Ascending aorta (tissue), 2 donors: ENCODE data around the gene AKR1B1. TPM values are rescaled to one million over a fixed set of nuclear protein-coding genes. Genes with fewer than 3 reads are reported as not detected.

Experiments
- DNase-seq, 2 donors: peaks; one replicate each; pipeline ENCODE4 v3.0.0-alpha.2; 2019; ENCODE audit warnings: low spot score in 2 of 2
- H3K27ac ChIP-seq, 2 donors: fragments of 200-600 bp; sonication (generic); one replicate each; pipeline ENCODE4 v1.5.1; 2016 to 2017; ENCODE audit warnings: mild to moderate bottlenecking in 1 of 2
- H3K27me3 ChIP-seq: fragments of 200-600 bp; sonication (generic); one replicate; pipeline ENCODE4 v1.5.1; 2017
- H3K36me3 ChIP-seq, 2 donors: fragments of 200-600 bp; sonication (generic); one replicate each; pipeline ENCODE4 v1.5.1; 2016
- H3K4me1 ChIP-seq, 2 donors: fragments of 200-600 bp; sonication (generic); one replicate each; pipeline ENCODE4 v1.5.1; 2016 to 2017; ENCODE audit warnings: mild to moderate bottlenecking in 1 of 2
- H3K4me3 ChIP-seq, 2 donors: fragments of 200-600 bp; sonication (generic); one replicate each; pipeline ENCODE4 v1.5.1; 2016 to 2017; ENCODE audit warnings: mild to moderate bottlenecking in 1 of 2
- H3K9me3 ChIP-seq, 2 donors: fragments of 200-600 bp; sonication (generic); one replicate each; pipeline ENCODE4 v1.5.1; 2016
- intact Hi-C: fragments of 100-400 bp; cut with DNase I; formaldehyde crosslinking; loops from one replicate; pipeline ENCODE4 v1.15.1; 2023
- total RNA-seq: library from RNA; depleted of rRNA; stranded (reverse); fragments of >200 nt; gene quantifications from one replicate; pipeline ENCODE4 v1.1.0, GENCODE V29; 2016
- TF ChIP-seq, protein P1 (sequence below), 3 experiments: fragments of 200-600 bp in 2 of 3; fragments of 450-650 bp in 1 of 3; sonication (generic) in 2 of 3; IDR thresholded peaks; one replicate each; pipeline ENCODE4 v1.5.1; 2016 to 2019; ENCODE audit warnings: antibody characterized with exemption in 3 of 3, mild to moderate bottlenecking in 1 of 3, moderate library complexity in 1 of 3

The AKR1B1 gene
- total RNA-seq, 1 donor from 2014 or later: 78.7 TPM

- Histone ChIP-seq H3K27ac (no peak overlapping the region), H3K9me3 (no peaks in the 10 kb centered on the region), H3K36me3 (no peaks in the 10 kb centered on the region), H3K4me3 (no peak overlapping the region), H3K27me3 (no peaks in the 10 kb centered on the region), H3K4me1 (no peaks in the 10 kb centered on the region)
- DNase-seq: no peak
- TF ChIP-seq, protein P1, sequence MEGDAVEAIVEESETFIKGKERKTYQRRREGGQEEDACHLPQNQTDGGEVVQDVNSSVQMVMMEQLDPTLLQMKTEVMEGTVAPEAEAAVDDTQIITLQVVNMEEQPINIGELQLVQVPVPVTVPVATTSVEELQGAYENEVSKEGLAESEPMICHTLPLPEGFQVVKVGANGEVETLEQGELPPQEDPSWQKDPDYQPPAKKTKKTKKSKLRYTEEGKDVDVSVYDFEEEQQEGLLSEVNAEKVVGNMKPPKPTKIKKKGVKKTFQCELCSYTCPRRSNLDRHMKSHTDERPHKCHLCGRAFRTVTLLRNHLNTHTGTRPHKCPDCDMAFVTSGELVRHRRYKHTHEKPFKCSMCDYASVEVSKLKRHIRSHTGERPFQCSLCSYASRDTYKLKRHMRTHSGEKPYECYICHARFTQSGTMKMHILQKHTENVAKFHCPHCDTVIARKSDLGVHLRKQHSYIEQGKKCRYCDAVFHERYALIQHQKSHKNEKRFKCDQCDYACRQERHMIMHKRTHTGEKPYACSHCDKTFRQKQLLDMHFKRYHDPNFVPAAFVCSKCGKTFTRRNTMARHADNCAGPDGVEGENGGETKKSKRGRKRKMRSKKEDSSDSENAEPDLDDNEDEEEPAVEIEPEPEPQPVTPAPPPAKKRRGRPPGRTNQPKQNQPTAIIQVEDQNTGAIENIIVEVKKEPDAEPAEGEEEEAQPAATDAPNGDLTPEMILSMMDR (IDR thresholded peaks at IDR 0.05): no peak
- intact Hi-C loops: no loop called here
Measured at GRCh38 chr7:134419875-134420274, 39.0 kb downstream of the AKR1B1 start.

DNA sequence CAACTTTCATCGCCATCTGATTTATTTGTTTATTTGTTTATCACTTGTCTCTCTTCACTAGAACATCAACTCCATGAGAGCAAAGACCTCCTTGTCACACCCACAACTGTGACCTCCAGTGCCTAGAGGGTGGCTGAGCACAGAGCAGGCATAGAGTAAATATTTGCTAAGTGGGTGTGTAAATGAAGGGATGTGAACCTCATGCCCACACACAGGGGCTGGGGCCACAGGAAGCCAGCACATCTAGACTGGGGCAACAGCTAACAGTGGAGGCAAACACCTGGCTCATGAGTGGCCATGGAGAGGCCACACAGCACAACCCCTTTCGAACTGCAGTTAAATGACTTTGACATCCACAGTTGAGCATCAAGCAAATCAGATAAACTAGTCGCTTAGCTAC lies 39.8 kb downstream of the AKR1B1 start:
- Histone ChIP-seq H3K4me3 (no peak overlapping the region), H3K27ac (no peak overlapping the region), H3K27me3 (no peaks in the 10 kb centered on the region), H3K36me3 (no peaks in the 10 kb centered on the region), H3K4me1 (no peaks in the 10 kb centered on the region), H3K9me3 (no peaks in the 10 kb centered on the region)
- intact Hi-C loops: no loop called here
- TF ChIP-seq, protein P1 (IDR thresholded peaks at IDR 0.05): no peak
- no peak for DNase-seq

DNA sequence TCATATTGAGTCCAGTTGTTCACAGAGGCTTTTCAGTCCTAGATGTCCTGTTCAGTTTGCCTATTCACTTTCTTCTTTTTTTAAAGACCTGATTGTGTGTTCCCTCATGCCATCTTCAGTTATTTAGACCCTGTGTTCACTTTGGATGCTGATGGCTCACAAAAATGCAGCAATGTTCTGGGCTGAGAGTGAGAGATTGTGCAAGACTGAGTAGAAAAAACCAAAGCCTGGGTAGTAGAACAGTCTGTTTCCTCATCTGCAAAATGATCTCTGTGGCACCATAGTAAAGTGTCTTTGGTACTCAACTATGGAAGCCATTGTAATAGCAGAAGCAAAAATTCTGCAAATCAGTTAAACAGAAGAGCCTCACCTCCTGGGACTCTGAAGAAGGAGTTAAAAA lies 43.2 kb downstream of the AKR1B1 start:
- intact Hi-C loops: no loop called here
- no peaks in the 10 kb centered on the region for H3K4me1 ChIP-seq
- H3K4me3 ChIP-seq: no peak overlapping the region
- H3K9me3 ChIP-seq: no peaks in the 10 kb centered on the region
- no peak overlapping the region for H3K27ac ChIP-seq
- TF ChIP-seq, protein P1 (IDR thresholded peaks at IDR 0.05): no peak
- no peak for DNase-seq
- H3K36me3 ChIP-seq: no peaks in the 10 kb centered on the region
- H3K27me3 ChIP-seq: no peaks in the 10 kb centered on the region

GRCh38 chr7:134414109-134414508 lies 44.8 kb downstream of the AKR1B1 start:
- no peaks in the 10 kb centered on the region for H3K27me3 ChIP-seq
- H3K9me3 ChIP-seq: no peaks in the 10 kb centered on the region
- no peaks in the 10 kb centered on the region for H3K36me3 ChIP-seq
- no peaks in the 10 kb centered on the region for H3K4me1 ChIP-seq
- no peak overlapping the region for H3K27ac ChIP-seq
- no peak for DNase-seq
- TF ChIP-seq, protein P1 (IDR thresholded peaks at IDR 0.05): no peak
- intact Hi-C loops: no loop called here
- H3K4me3 ChIP-seq: no peak overlapping the region

DNA sequence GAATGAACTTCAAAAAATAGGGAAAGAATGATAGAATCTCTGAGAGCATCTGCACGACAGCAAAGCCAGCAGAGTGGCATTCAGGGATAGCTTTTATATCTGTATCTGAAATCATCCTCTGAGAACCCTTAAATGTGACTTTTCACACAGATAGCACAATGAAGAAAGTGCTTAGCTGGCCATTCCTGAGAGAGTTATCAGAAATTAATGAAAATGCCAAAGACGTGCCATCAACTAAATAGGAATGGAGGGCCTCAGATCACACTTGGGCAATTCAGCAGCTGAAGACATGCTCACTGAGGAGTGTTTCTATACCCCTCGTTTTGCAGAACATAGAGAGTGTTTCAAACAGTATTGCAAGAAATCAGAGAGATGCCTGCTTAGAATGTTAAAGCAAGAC lies 51.6 kb downstream of the AKR1B1 start:
- no peaks in the 10 kb centered on the region for H3K27me3 ChIP-seq
- intact Hi-C loops: no loop called here
- H3K4me3 ChIP-seq: no peak overlapping the region
- DNase-seq: no peak
- no peaks in the 10 kb centered on the region for H3K4me1 ChIP-seq
- H3K27ac ChIP-seq: no peak overlapping the region
- H3K36me3 ChIP-seq: no peaks in the 10 kb centered on the region
- H3K9me3 ChIP-seq: no peaks in the 10 kb centered on the region
- TF ChIP-seq, protein P1 (IDR thresholded peaks at IDR 0.05): no peak

- H3K4me1 ChIP-seq: no peaks in the 10 kb centered on the region
- intact Hi-C loops: no loop called here
- no peak for DNase-seq
- H3K4me3 ChIP-seq: no peak overlapping the region
- no peaks in the 10 kb centered on the region for H3K9me3 ChIP-seq
- H3K27ac ChIP-seq: no peak overlapping the region
- TF ChIP-seq, protein P1 (IDR thresholded peaks at IDR 0.05): no peak
- no peaks in the 10 kb centered on the region for H3K36me3 ChIP-seq
- no peaks in the 10 kb centered on the region for H3K27me3 ChIP-seq
Measured at GRCh38 chr7:134406431-134406830, 52.5 kb downstream of the AKR1B1 start.
